Activated naive CD4-positive, alpha-beta T cell treated with anti-CD3 and anti-CD28 coated beads, Interleukin-2, amount 50 U/mL, for 24 hours (primary cell): ENCODE measurements around the gene APOBEC3G.

Experiments
- H3K27ac Mint-ChIP-seq: one replicate; pipeline ENCODE4 v1.8.0; 2021; ENCODE audit warnings: mild to moderate bottlenecking, mixed read lengths
- H3K27me3 Mint-ChIP-seq: one replicate; pipeline ENCODE4 v1.8.0; 2021; ENCODE audit warnings: mixed read lengths
- H3K36me3 Mint-ChIP-seq: one replicate; pipeline ENCODE4 v1.8.0; 2021; ENCODE audit warnings: mixed read lengths
- H3K4me1 Mint-ChIP-seq: one replicate; pipeline ENCODE4 v1.8.0; 2021; ENCODE audit warnings: mixed read lengths
- H3K4me3 Mint-ChIP-seq: one replicate; pipeline ENCODE4 v1.8.0; 2021; ENCODE audit warnings: mild to moderate bottlenecking, mixed read lengths
- H3K9me3 Mint-ChIP-seq: one replicate; pipeline ENCODE4 v1.8.0; 2021; ENCODE audit warnings: mixed read lengths

APOBEC3G gene

GRCh38 chr22:39122772-39123470, 45.8 kb downstream of the APOBEC3G start:
- Mint-ChIP-seq H3K4me3 (no peak overlapping the region), H3K4me1 (peaks cover 16% of the 10 kb centered on the region), H3K9me3 (no peaks in the 10 kb centered on the region), H3K27ac (no peak overlapping the region), H3K36me3 (no peaks in the 10 kb centered on the region), H3K27me3 (no peaks in the 10 kb centered on the region)

- H3K9me3 Mint-ChIP-seq, result no peaks in the 10 kb centered on the region
- no peak overlapping the region for H3K27ac Mint-ChIP-seq
- no peaks in the 10 kb centered on the region for H3K36me3 Mint-ChIP-seq
- H3K4me3 Mint-ChIP-seq, result no peak overlapping the region
- peaks cover 11% of the 10 kb centered on the region for H3K4me1 Mint-ChIP-seq
- no peaks in the 10 kb centered on the region for H3K27me3 Mint-ChIP-seq
Measured at GRCh38 chr22:39123751-39124581, 46.9 kb downstream of the APOBEC3G start.

- peaks cover 11% of the 10 kb centered on the region for H3K4me1 Mint-ChIP-seq
- H3K27me3 Mint-ChIP-seq, result no peaks in the 10 kb centered on the region
- no peaks in the 10 kb centered on the region for H3K9me3 Mint-ChIP-seq
- no peaks in the 10 kb centered on the region for H3K36me3 Mint-ChIP-seq
- H3K27ac Mint-ChIP-seq, result no peak overlapping the region
- no peak overlapping the region for H3K4me3 Mint-ChIP-seq
Measured at GRCh38 chr22:39125622-39126021, 48.5 kb downstream of the APOBEC3G start.

- Mint-ChIP-seq H3K9me3 (no peaks in the 10 kb centered on the region), H3K4me1 (no peaks in the 10 kb centered on the region), H3K36me3 (peaks cover 2% of the 10 kb centered on the region), H3K27ac (peak overlapping the region; percentile 41), H3K27me3 (no peaks in the 10 kb centered on the region), H3K4me3 (no peak overlapping the region)
Measured at GRCh38 chr22:39128508-39128907, 51.4 kb downstream of the APOBEC3G start.

- Mint-ChIP-seq H3K27ac (no peak overlapping the region), H3K36me3 (peaks cover 2% of the 10 kb centered on the region), H3K27me3 (no peaks in the 10 kb centered on the region), H3K4me1 (no peaks in the 10 kb centered on the region), H3K9me3 (no peaks in the 10 kb centered on the region), H3K4me3 (no peak overlapping the region)
Measured at GRCh38 chr22:39129081-39129480, 52.0 kb downstream of the APOBEC3G start.

- H3K4me3 Mint-ChIP-seq, result no peak overlapping the region
- H3K36me3 Mint-ChIP-seq, result peaks cover 2% of the 10 kb centered on the region
- no peaks in the 10 kb centered on the region for H3K4me1 Mint-ChIP-seq
- no peaks in the 10 kb centered on the region for H3K9me3 Mint-ChIP-seq
- H3K27ac Mint-ChIP-seq, result no peak overlapping the region
- no peaks in the 10 kb centered on the region for H3K27me3 Mint-ChIP-seq
Measured at GRCh38 chr22:39129746-39130145, 52.7 kb downstream of the APOBEC3G start.

- Mint-ChIP-seq H3K36me3 (peaks cover 2% of the 10 kb centered on the region), H3K9me3 (no peaks in the 10 kb centered on the region), H3K27me3 (no peaks in the 10 kb centered on the region), H3K27ac (no peak overlapping the region), H3K4me1 (no peaks in the 10 kb centered on the region), H3K4me3 (no peak overlapping the region)
Measured at GRCh38 chr22:39130152-39130704, 53.2 kb downstream of the APOBEC3G start.

GRCh38 chr22:39130892-39131855, 54.1 kb downstream of the APOBEC3G start:
- Mint-ChIP-seq H3K36me3 (peaks cover 2% of the 10 kb centered on the region), H3K27me3 (no peaks in the 10 kb centered on the region), H3K27ac (no peak overlapping the region), H3K4me3 (no peak overlapping the region), H3K9me3 (no peaks in the 10 kb centered on the region), H3K4me1 (no peaks in the 10 kb centered on the region)

- Mint-ChIP-seq H3K9me3 (no peaks in the 10 kb centered on the region), H3K4me1 (no peaks in the 10 kb centered on the region), H3K36me3 (peaks cover 4% of the 10 kb centered on the region), H3K4me3 (no peak overlapping the region), H3K27ac (no peak overlapping the region), H3K27me3 (no peaks in the 10 kb centered on the region)
Measured at GRCh38 chr22:39132281-39132680, 55.2 kb downstream of the APOBEC3G start.

GRCh38 chr22:39132871-39133524, 55.9 kb downstream of the APOBEC3G start:
- H3K27ac Mint-ChIP-seq, result no peak overlapping the region
- H3K4me1 Mint-ChIP-seq, result no peaks in the 10 kb centered on the region
- H3K4me3 Mint-ChIP-seq, result no peak overlapping the region
- no peaks in the 10 kb centered on the region for H3K9me3 Mint-ChIP-seq
- H3K27me3 Mint-ChIP-seq, result no peaks in the 10 kb centered on the region
- H3K36me3 Mint-ChIP-seq, result peaks cover 4% of the 10 kb centered on the region

- Mint-ChIP-seq H3K4me1 (no peaks in the 10 kb centered on the region), H3K4me3 (no peak overlapping the region), H3K9me3 (no peaks in the 10 kb centered on the region)
Measured at GRCh38 chr22:39133871-39134270, 56.8 kb downstream of the APOBEC3G start.

GRCh38 chr22:39134366-39135091, 57.5 kb downstream of the APOBEC3G start:
- H3K9me3 Mint-ChIP-seq, result no peaks in the 10 kb centered on the region
- H3K4me3 Mint-ChIP-seq, result no peak overlapping the region
- H3K4me1 Mint-ChIP-seq, result no peaks in the 10 kb centered on the region
- no peaks in the 10 kb centered on the region for H3K27me3 Mint-ChIP-seq
- peaks cover 4% of the 10 kb centered on the region for H3K36me3 Mint-ChIP-seq
- no peak overlapping the region for H3K27ac Mint-ChIP-seq

More at GRCh38 chr22:39133871-39134270, 56.8 kb downstream of the APOBEC3G start:
- peaks cover 4% of the 10 kb centered on the region for H3K36me3 Mint-ChIP-seq
- no peak overlapping the region for H3K27ac Mint-ChIP-seq
- H3K27me3 Mint-ChIP-seq, result no peaks in the 10 kb centered on the region

- Mint-ChIP-seq H3K27me3 (no peaks in the 10 kb centered on the region), H3K27ac (no peak overlapping the region), H3K9me3 (no peaks in the 10 kb centered on the region), H3K4me1 (no peaks in the 10 kb centered on the region), H3K4me3 (no peak overlapping the region), H3K36me3 (peaks cover 4% of the 10 kb centered on the region)
Measured at GRCh38 chr22:39135092-39135896, 58.2 kb downstream of the APOBEC3G start.

GRCh38 chr22:39136317-39136716, 59.2 kb downstream of the APOBEC3G start:
- Mint-ChIP-seq H3K4me3 (no peak overlapping the region), H3K4me1 (no peaks in the 10 kb centered on the region), H3K27ac (no peak overlapping the region), H3K36me3 (peaks cover 2% of the 10 kb centered on the region), H3K9me3 (no peaks in the 10 kb centered on the region), H3K27me3 (no peaks in the 10 kb centered on the region)
